ENCODE measurements around the gene MAP7.

MAP7 gene

DNA sequence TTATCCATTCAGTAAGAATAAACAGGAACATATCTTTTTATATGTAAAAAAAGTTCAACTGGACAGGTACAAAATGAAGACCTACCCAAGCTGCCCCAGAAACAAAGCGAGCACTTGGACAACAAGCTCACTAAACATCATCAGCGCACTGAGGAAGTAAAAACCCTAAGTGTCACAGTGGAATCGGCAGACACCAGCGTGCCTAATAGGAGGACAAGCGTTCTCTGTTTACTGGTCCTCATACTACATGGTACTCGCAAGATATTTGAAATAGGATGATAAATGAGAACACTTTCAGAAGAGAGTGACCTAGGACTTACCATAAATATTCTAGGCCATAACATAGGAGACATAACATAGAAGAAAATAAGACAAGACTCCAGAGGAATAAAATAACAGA is 18.2 kb downstream of the MAP7 start:
- no peak overlapping the region for H2AFZ ChIP-seq (ENCODE audit: low read length, unreplicated experiment)
- no peak overlapping the region for H3K4me3 ChIP-seq (ENCODE audit: low read depth, low read length)
- no peaks in the 10 kb centered on the region for H3K4me1 ChIP-seq (ENCODE audit: control insufficient read depth, insufficient read depth, low read length, unreplicated experiment)
- no peak overlapping the region for H3K27ac ChIP-seq (ENCODE audit: low read depth, low read length)
- H3K27me3 ChIP-seq (ENCODE audit: insufficient read depth, low read length): peaks cover 28% of the 10 kb centered on the region; the same call in 1 of the 2 replicates
- no peaks in the 10 kb centered on the region for H3K79me2 ChIP-seq (ENCODE audit: control insufficient read depth, insufficient read depth, low read length, unreplicated experiment)
- no peaks in the 10 kb centered on the region for H3K36me3 ChIP-seq (ENCODE audit: insufficient read depth, low read length)

GRCh38 chr6:136529710-136530109 is 20.5 kb downstream of the MAP7 start:
- no peaks in the 10 kb centered on the region for H3K79me2 ChIP-seq (ENCODE audit: control insufficient read depth, insufficient read depth, low read length, unreplicated experiment)
- H3K27me3 ChIP-seq (ENCODE audit: insufficient read depth, low read length): peaks cover 33% of the 10 kb centered on the region; the same call in 1 of the 2 replicates
- H3K36me3 ChIP-seq (ENCODE audit: insufficient read depth, low read length): no peaks in the 10 kb centered on the region
- H3K4me3 ChIP-seq (ENCODE audit: low read depth, low read length): no peak overlapping the region
- no peak overlapping the region for H2AFZ ChIP-seq (ENCODE audit: low read length, unreplicated experiment)
- no peaks in the 10 kb centered on the region for H3K4me1 ChIP-seq (ENCODE audit: control insufficient read depth, insufficient read depth, low read length, unreplicated experiment)
- H3K27ac ChIP-seq (ENCODE audit: low read depth, low read length): no peak overlapping the region

DNA sequence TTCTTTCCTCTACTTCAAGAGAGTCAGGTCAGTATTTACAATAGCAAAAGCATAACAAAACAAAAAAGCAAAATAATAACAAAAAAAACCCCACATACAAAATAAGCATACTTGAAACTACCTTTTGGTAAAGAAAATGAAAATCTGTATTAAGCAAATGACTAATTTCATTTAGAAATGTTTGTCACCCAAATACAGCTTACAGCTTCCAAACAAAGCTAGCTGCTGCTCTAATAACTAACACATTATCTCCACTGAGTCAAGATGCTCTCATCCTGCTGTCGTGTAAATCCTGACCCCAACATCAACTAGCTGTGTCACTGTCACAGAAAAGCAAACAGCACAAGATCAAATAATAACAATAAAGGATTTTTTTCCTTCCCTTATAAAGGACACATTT is 21.7 kb downstream of the MAP7 start:
- no peaks in the 10 kb centered on the region for H3K4me1 ChIP-seq (ENCODE audit: control insufficient read depth, insufficient read depth, low read length, unreplicated experiment)
- no peak overlapping the region for H2AFZ ChIP-seq (ENCODE audit: low read length, unreplicated experiment)
- H3K4me3 ChIP-seq (ENCODE audit: low read depth, low read length): no peak overlapping the region
- H3K36me3 ChIP-seq (ENCODE audit: insufficient read depth, low read length): no peaks in the 10 kb centered on the region
- H3K27ac ChIP-seq (ENCODE audit: low read depth, low read length): no peak overlapping the region
- no peaks in the 10 kb centered on the region for H3K79me2 ChIP-seq (ENCODE audit: control insufficient read depth, insufficient read depth, low read length, unreplicated experiment)
- peaks cover 31% of the 10 kb centered on the region for H3K27me3 ChIP-seq (ENCODE audit: insufficient read depth, low read length)

- no peaks in the 10 kb centered on the region for H3K79me2 ChIP-seq (ENCODE audit: control insufficient read depth, insufficient read depth, low read length, unreplicated experiment)
- H3K4me3 ChIP-seq (ENCODE audit: low read depth, low read length): no peak overlapping the region
- H3K27ac ChIP-seq (ENCODE audit: low read depth, low read length): no peak overlapping the region
- no peaks in the 10 kb centered on the region for H3K4me1 ChIP-seq (ENCODE audit: control insufficient read depth, insufficient read depth, low read length, unreplicated experiment)
- H3K27me3 ChIP-seq (ENCODE audit: insufficient read depth, low read length): peaks cover 31% of the 10 kb centered on the region
- H3K36me3 ChIP-seq (ENCODE audit: insufficient read depth, low read length): no peaks in the 10 kb centered on the region
- H2AFZ ChIP-seq (ENCODE audit: low read length, unreplicated experiment): no peak overlapping the region
Observed at GRCh38 chr6:136527831-136528230, 22.4 kb downstream of the MAP7 start.

DNA sequence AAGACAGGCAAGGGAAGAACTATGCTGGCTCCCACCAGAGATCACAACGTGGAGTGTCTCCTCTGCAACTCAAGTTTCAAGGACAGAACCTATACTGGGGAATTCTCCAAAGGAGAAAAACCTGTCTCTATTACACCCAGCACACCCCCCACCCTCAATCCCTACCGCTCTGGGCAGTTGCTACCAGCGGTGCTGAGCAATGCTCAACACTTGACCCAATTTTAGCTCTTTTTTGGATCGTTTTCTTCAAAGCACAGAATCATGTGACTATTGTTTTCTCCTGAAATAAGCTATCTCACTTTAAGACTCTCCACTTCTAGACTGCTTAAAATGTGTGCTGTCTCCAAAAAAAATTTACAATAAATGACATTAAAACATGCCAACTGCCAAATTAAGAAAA is 23.3 kb downstream of the MAP7 start:
- Histone ChIP-seq H3K27me3 (ENCODE audit: insufficient read depth, low read length) (peaks cover 30% of the 10 kb centered on the region), H3K27ac (ENCODE audit: low read depth, low read length) (no peak overlapping the region), H3K79me2 (ENCODE audit: control insufficient read depth, insufficient read depth, low read length, unreplicated experiment) (no peaks in the 10 kb centered on the region), H3K4me3 (ENCODE audit: low read depth, low read length) (no peak overlapping the region), H3K4me1 (ENCODE audit: control insufficient read depth, insufficient read depth, low read length, unreplicated experiment) (no peaks in the 10 kb centered on the region), H2AFZ (ENCODE audit: low read length, unreplicated experiment) (no peak overlapping the region), H3K36me3 (ENCODE audit: insufficient read depth, low read length) (no peaks in the 10 kb centered on the region)

GRCh38 chr6:136526196-136526930 is 23.9 kb downstream of the MAP7 start:
- no peaks in the 10 kb centered on the region for H3K4me1 ChIP-seq (ENCODE audit: control insufficient read depth, insufficient read depth, low read length, unreplicated experiment)
- H3K79me2 ChIP-seq (ENCODE audit: control insufficient read depth, insufficient read depth, low read length, unreplicated experiment): no peaks in the 10 kb centered on the region

GRCh38 chr6:136525586-136526195 is 24.5 kb downstream of the MAP7 start:
- no peaks in the 10 kb centered on the region for H3K36me3 ChIP-seq (ENCODE audit: insufficient read depth, low read length)
- H3K79me2 ChIP-seq (ENCODE audit: control insufficient read depth, insufficient read depth, low read length, unreplicated experiment): no peaks in the 10 kb centered on the region
- no peak overlapping the region for H3K27ac ChIP-seq (ENCODE audit: low read depth, low read length)
- H3K4me1 ChIP-seq (ENCODE audit: control insufficient read depth, insufficient read depth, low read length, unreplicated experiment): no peaks in the 10 kb centered on the region
- H3K27me3 ChIP-seq (ENCODE audit: insufficient read depth, low read length): peaks cover 36% of the 10 kb centered on the region
- no peak overlapping the region for H2AFZ ChIP-seq (ENCODE audit: low read length, unreplicated experiment)
- H3K4me3 ChIP-seq (ENCODE audit: low read depth, low read length): no peak overlapping the region

More at GRCh38 chr6:136526196-136526930, 23.9 kb downstream of the MAP7 start:
- H3K36me3 ChIP-seq (ENCODE audit: insufficient read depth, low read length): no peaks in the 10 kb centered on the region
- H3K27ac ChIP-seq (ENCODE audit: low read depth, low read length): no peak overlapping the region
- peaks cover 33% of the 10 kb centered on the region for H3K27me3 ChIP-seq (ENCODE audit: insufficient read depth, low read length)
- no peak overlapping the region for H2AFZ ChIP-seq (ENCODE audit: low read length, unreplicated experiment)
- no peak overlapping the region for H3K4me3 ChIP-seq (ENCODE audit: low read depth, low read length)

DNA sequence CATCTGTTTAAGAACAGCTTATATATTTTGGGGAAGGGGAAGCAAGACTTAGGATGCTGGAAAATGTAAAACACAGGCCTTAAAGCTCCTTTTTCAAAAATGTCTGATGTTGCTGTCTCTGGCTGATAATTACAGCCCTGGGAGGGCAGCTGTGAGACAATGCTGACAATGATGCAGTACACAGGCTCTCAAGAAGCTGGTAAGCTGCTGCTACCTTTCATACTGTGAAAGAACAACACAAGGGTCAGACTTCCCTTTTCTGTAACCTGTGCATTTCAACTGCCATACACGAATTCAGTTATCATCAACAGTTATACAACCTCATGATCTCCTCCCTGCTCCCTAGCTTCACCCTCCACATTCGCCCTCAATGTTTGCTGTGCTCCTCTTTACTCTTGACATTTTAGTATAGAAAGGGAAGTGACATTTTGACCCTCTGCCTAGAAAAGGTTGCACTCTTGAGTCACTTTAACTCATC is 25.2 kb downstream of the MAP7 start:
- H3K4me1 ChIP-seq (ENCODE audit: control insufficient read depth, insufficient read depth, low read length, unreplicated experiment): no peaks in the 10 kb centered on the region
- H3K4me3 ChIP-seq (ENCODE audit: low read depth, low read length): no peak overlapping the region
- no peak overlapping the region for H2AFZ ChIP-seq (ENCODE audit: low read length, unreplicated experiment)
- H3K79me2 ChIP-seq (ENCODE audit: control insufficient read depth, insufficient read depth, low read length, unreplicated experiment): no peaks in the 10 kb centered on the region
- H3K27me3 ChIP-seq (ENCODE audit: insufficient read depth, low read length): peaks cover 40% of the 10 kb centered on the region
- H3K27ac ChIP-seq (ENCODE audit: low read depth, low read length): no peak overlapping the region
- H3K36me3 ChIP-seq (ENCODE audit: insufficient read depth, low read length): no peaks in the 10 kb centered on the region

GRCh38 chr6:136524339-136524935 is 25.8 kb downstream of the MAP7 start:
- Histone ChIP-seq H3K27me3 (ENCODE audit: insufficient read depth, low read length) (peaks cover 46% of the 10 kb centered on the region), H2AFZ (ENCODE audit: low read length, unreplicated experiment) (no peak overlapping the region), H3K4me3 (ENCODE audit: low read depth, low read length) (no peak overlapping the region), H3K79me2 (ENCODE audit: control insufficient read depth, insufficient read depth, low read length, unreplicated experiment) (no peaks in the 10 kb centered on the region), H3K36me3 (ENCODE audit: insufficient read depth, low read length) (no peaks in the 10 kb centered on the region), H3K27ac (ENCODE audit: low read depth, low read length) (no peak overlapping the region), H3K4me1 (ENCODE audit: control insufficient read depth, insufficient read depth, low read length, unreplicated experiment) (no peaks in the 10 kb centered on the region)

GRCh38 chr6:136523196-136523595 is 27.0 kb downstream of the MAP7 start:
- Histone ChIP-seq H3K27me3 (ENCODE audit: insufficient read depth, low read length) (peaks cover 56% of the 10 kb centered on the region), H3K27ac (ENCODE audit: low read depth, low read length) (no peak overlapping the region), H3K79me2 (ENCODE audit: control insufficient read depth, insufficient read depth, low read length, unreplicated experiment) (no peaks in the 10 kb centered on the region), H2AFZ (ENCODE audit: low read length, unreplicated experiment) (no peak overlapping the region), H3K4me3 (ENCODE audit: low read depth, low read length) (no peak overlapping the region), H3K4me1 (ENCODE audit: control insufficient read depth, insufficient read depth, low read length, unreplicated experiment) (no peaks in the 10 kb centered on the region), H3K36me3 (ENCODE audit: insufficient read depth, low read length) (no peaks in the 10 kb centered on the region)

DNA sequence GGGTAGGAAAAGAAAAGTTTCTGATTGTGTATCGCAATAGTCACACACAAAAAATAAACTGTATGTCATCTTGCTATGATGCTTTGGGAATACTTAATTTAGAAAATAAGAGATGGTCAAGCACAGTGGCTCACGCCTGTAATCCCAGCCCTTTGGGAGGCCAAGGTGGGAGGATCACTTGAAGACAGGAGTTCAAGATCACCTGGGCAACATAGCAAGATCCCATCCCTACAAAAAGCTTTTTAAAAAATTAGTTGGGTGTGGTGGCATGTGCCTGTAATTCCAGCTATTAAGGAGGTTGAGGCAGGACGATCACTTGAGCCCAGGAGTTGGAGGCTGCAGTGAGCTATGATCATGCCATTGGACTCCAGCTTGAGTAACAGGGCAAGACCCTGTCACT is 27.6 kb downstream of the MAP7 start:
- Histone ChIP-seq H3K4me1 (ENCODE audit: control insufficient read depth, insufficient read depth, low read length, unreplicated experiment) (no peaks in the 10 kb centered on the region), H3K4me3 (ENCODE audit: low read depth, low read length) (no peak overlapping the region), H2AFZ (ENCODE audit: low read length, unreplicated experiment) (no peak overlapping the region), H3K79me2 (ENCODE audit: control insufficient read depth, insufficient read depth, low read length, unreplicated experiment) (no peaks in the 10 kb centered on the region), H3K27me3 (ENCODE audit: insufficient read depth, low read length) (peaks cover 62% of the 10 kb centered on the region), H3K27ac (ENCODE audit: low read depth, low read length) (no peak overlapping the region), H3K36me3 (ENCODE audit: insufficient read depth, low read length) (no peaks in the 10 kb centered on the region)
